ENCODE results near the gene TMIGD1. TPM values are rescaled to one million over a fixed set of nuclear protein-coding genes. Genes with fewer than 3 reads are reported as not detected.

The TMIGD1 gene
- total and polyA plus RNA-seq, 2 of the 13 experiments (the other 11 are each of a cell fraction or from before 2014, with no cell fraction given), result not detected

GRCh38 chr17:30336369-30337171 is 2.7 kb upstream of the TMIGD1 start (continued):
- TF ChIP-seq ZNF10 (CRISPR knock-in tag; IDR thresholded peaks at IDR 0.05; ENCODE audit: borderline replicate concordance, low read depth), result no peak
- TF ChIP-seq ZNF225 (CRISPR knock-in tag; IDR thresholded peaks at IDR 0.05), result no peak
- TF ChIP-seq DBP (CRISPR knock-in tag; IDR thresholded peaks at IDR 0.05; ENCODE audit: not compliant biosample characterization), result no peak
- peak; percentile 82 for TF ChIP-seq TEAD3 (CRISPR knock-in tag; optimal IDR thresholded peaks at IDR 0.05; ENCODE audit: borderline replicate concordance)
- no peak for TF ChIP-seq ZNF569 (CRISPR knock-in tag; IDR thresholded peaks at IDR 0.05; ENCODE audit: borderline replicate concordance)
- TF ChIP-seq ZNF121 (CRISPR knock-in tag; IDR thresholded peaks at IDR 0.05), result no peak
- no peak; the same call in 1 of the 2 replicates for TF ChIP-seq SIX4 (CRISPR knock-in tag; IDR thresholded peaks at IDR 0.05)
- no peak for TF ChIP-seq ZNF234 (CRISPR knock-in tag; conservative IDR thresholded peaks at IDR 0.05)
- TF ChIP-seq ZNF451 (CRISPR knock-in tag; IDR thresholded peaks at IDR 0.05), result no peak
- no peak for TF ChIP-seq ZNF7 (CRISPR knock-in tag; IDR thresholded peaks at IDR 0.05)
- peak; percentile 16; the same call in 1 of the 2 replicates for TF ChIP-seq RFXAP (CRISPR knock-in tag; IDR thresholded peaks at IDR 0.05; ENCODE audit: borderline replicate concordance)
- no peak for TF ChIP-seq SOX13 (IDR thresholded peaks at IDR 0.05)
- TF ChIP-seq SOX13 (CRISPR knock-in tag; conservative IDR thresholded peaks at IDR 0.05 in 1 of 2, IDR thresholded peaks at IDR 0.05 in 1 of 2), result peak in 1 of 2 experiments; percentile 48; a peak in 1 of 4 replicates
- TF ChIP-seq IKZF5 (CRISPR knock-in tag; IDR thresholded peaks at IDR 0.05), result no peak; the same call in 1 of the 2 replicates
- no peak for TF ChIP-seq ZFP91 (CRISPR knock-in tag; IDR thresholded peaks at IDR 0.05; ENCODE audit: borderline replicate concordance)
- TF ChIP-seq, protein P1, sequence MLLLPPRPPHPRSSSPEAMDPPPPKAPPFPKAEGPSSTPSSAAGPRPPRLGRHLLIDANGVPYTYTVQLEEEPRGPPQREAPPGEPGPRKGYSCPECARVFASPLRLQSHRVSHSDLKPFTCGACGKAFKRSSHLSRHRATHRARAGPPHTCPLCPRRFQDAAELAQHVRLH (CRISPR knock-in tag; IDR thresholded peaks at IDR 0.05; ENCODE audit: borderline replicate concordance, low read depth), result 0 out of 2 replicates have a peak, but pooled peaks have one; percentile 46
- TF ChIP-seq ZNF615 (CRISPR knock-in tag; IDR thresholded peaks at IDR 0.05; ENCODE audit: borderline replicate concordance), result no peak
- TF ChIP-seq RNF2 (conservative IDR thresholded peaks at IDR 0.05; ENCODE audit: low read depth), result no peak
- TF ChIP-seq LCORL (IDR thresholded peaks at IDR 0.05), result no peak
- peak; percentile 40; the same call in 1 of the 2 replicates for TF ChIP-seq LCORL (CRISPR knock-in tag; IDR thresholded peaks at IDR 0.05)
- TF ChIP-seq ZNF775 (CRISPR knock-in tag; IDR thresholded peaks at IDR 0.05; ENCODE audit: borderline replicate concordance), result no peak
- TF ChIP-seq TSC22D2 (CRISPR knock-in tag; IDR thresholded peaks at IDR 0.05; ENCODE audit: borderline replicate concordance), result no peak
- TF ChIP-seq, protein P2, sequence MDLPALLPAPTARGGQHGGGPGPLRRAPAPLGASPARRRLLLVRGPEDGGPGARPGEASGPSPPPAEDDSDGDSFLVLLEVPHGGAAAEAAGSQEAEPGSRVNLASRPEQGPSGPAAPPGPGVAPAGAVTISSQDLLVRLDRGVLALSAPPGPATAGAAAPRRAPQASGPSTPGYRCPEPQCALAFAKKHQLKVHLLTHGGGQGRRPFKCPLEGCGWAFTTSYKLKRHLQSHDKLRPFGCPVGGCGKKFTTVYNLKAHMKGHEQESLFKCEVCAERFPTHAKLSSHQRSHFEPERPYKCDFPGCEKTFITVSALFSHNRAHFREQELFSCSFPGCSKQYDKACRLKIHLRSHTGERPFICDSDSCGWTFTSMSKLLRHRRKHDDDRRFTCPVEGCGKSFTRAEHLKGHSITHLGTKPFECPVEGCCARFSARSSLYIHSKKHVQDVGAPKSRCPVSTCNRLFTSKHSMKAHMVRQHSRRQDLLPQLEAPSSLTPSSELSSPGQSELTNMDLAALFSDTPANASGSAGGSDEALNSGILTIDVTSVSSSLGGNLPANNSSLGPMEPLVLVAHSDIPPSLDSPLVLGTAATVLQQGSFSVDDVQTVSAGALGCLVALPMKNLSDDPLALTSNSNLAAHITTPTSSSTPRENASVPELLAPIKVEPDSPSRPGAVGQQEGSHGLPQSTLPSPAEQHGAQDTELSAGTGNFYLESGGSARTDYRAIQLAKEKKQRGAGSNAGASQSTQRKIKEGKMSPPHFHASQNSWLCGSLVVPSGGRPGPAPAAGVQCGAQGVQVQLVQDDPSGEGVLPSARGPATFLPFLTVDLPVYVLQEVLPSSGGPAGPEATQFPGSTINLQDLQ (CRISPR knock-in tag; IDR thresholded peaks at IDR 0.05), result no peak
